CD14-positive monocyte (primary cell): ENCODE data around the gene CDH5. TPM values are rescaled to one million over a fixed set of nuclear protein-coding genes. Genes with fewer than 3 reads are reported as not detected.

Experiments
- DNase-seq, 3 donors: peaks; one replicate each; pipeline ENCODE4 v3.0.0-alpha.2; 2011 to 2022
- H2AFZ ChIP-seq: 2 replicates; pipeline ENCODE4 v1.6.0; 2012; ENCODE audit warnings: mild to moderate bottlenecking, low read depth, low read length, inconsistent platforms; ENCODE audit not compliant: insufficient read depth, poor library complexity, severe bottlenecking
- H3K27ac ChIP-seq, 2 donors: 1 replicate in 1 of 2; 2 replicates in 1 of 2; pipeline ENCODE4 v1.5.1; 2012 to 2013; ENCODE audit warnings: low read length in 2 of 2, control low read depth in 1 of 2, inconsistent platforms in 1 of 2, low read depth in 1 of 2, mild to moderate bottlenecking in 1 of 2
- H3K27me3 ChIP-seq, 2 donors: one replicate each; pipeline versions ENCODE4 v1.6.0 to v1.6.1; 2011 to 2013; ENCODE audit warnings: low read length in 2 of 2; ENCODE audit not compliant: control insufficient read depth in 2 of 2, insufficient read depth in 2 of 2
- H3K36me3 ChIP-seq, 2 donors: replicated peaks in 1 of 2; 1 replicate in 1 of 2; 2 replicates in 1 of 2; pipeline versions ENCODE4 v1.5.1 to v1.6.1; 2012 to 2013; ENCODE audit warnings: low read length in 2 of 2, control low read depth in 1 of 2, inconsistent platforms in 1 of 2, mild to moderate bottlenecking in 1 of 2; ENCODE audit not compliant: insufficient read depth in 2 of 2, control insufficient read depth in 1 of 2
- H3K4me1 ChIP-seq, 2 donors: 1 replicate in 1 of 2; 2 replicates in 1 of 2; pipeline versions ENCODE4 v1.5.1 to v1.6.1; 2012 to 2013; ENCODE audit warnings: low read length in 2 of 2, control low read depth in 1 of 2, inconsistent platforms in 1 of 2, mild to moderate bottlenecking in 1 of 2, moderate library complexity in 1 of 2; ENCODE audit not compliant: insufficient read depth in 2 of 2, control insufficient read depth in 1 of 2
- H3K4me2 ChIP-seq: replicated peaks from 2 replicates; pipeline ENCODE3; 2012; ENCODE audit warnings: low read length, moderate library complexity, mild to moderate bottlenecking; ENCODE audit not compliant: poor library complexity, severe bottlenecking; ENCODE audit errors: extremely low read depth
- H3K4me3 ChIP-seq, 3 experiments: fragments of 200-600 bp in 1 of 3; sonication (generic) in 1 of 3; replicated peaks in 1 of 3; 1 replicate in 2 of 3; 2 replicates in 1 of 3; pipeline ENCODE4 v1.5.1; 2011 to 2013; ENCODE audit warnings: low read length in 3 of 3, mild to moderate bottlenecking in 3 of 3, control low read depth in 2 of 3, low read depth in 2 of 3, inconsistent platforms in 1 of 3, moderate library complexity in 1 of 3
- H3K79me2 ChIP-seq: 2 replicates; pipeline ENCODE4 v1.6.0; 2012; ENCODE audit warnings: mild to moderate bottlenecking, control low read depth, inconsistent platforms, low read length, moderate library complexity; ENCODE audit not compliant: insufficient read depth
- H3K9ac ChIP-seq: 2 replicates; pipeline ENCODE4 v1.6.0; 2017; ENCODE audit warnings: low read length, mild to moderate bottlenecking; ENCODE audit not compliant: insufficient read depth, poor library complexity, severe bottlenecking
- H3K9me3 ChIP-seq, 2 donors: replicated peaks in 1 of 2; 1 replicate in 1 of 2; 2 replicates in 1 of 2; pipeline versions ENCODE4 v1.5.1 to v1.6.1; 2012 to 2013; ENCODE audit warnings: low read length in 2 of 2, control low read depth in 1 of 2; ENCODE audit not compliant: control insufficient read depth in 1 of 2, insufficient read depth in 1 of 2
- H4K20me1 ChIP-seq: 2 replicates; pipeline ENCODE4 v1.6.0; 2012; ENCODE audit warnings: mild to moderate bottlenecking, low read length, control low read depth, moderate library complexity; ENCODE audit not compliant: insufficient read depth
- H3K27ac Mint-ChIP-seq, 7 donors: one replicate each; pipeline ENCODE4 v1.8.0; 2020; ENCODE audit warnings: mild to moderate bottlenecking in 7 of 7, mixed read lengths in 7 of 7, moderate library complexity in 6 of 7, inconsistent platforms in 2 of 7
- H3K27me3 Mint-ChIP-seq, 3 donors: one replicate each; pipeline ENCODE4 v1.8.0; 2021 to 2022; ENCODE audit warnings: low read depth in 3 of 3, mild to moderate bottlenecking in 3 of 3, mixed read lengths in 3 of 3, moderate library complexity in 3 of 3, inconsistent platforms in 1 of 3
- H3K36me3 Mint-ChIP-seq, 2 donors: one replicate each; pipeline ENCODE4 v1.8.0; 2020; ENCODE audit warnings: mixed read lengths in 2 of 2, inconsistent platforms in 1 of 2, mild to moderate bottlenecking in 1 of 2
- H3K4me1 Mint-ChIP-seq: one replicate; pipeline ENCODE4 v1.8.0; 2020; ENCODE audit warnings: mild to moderate bottlenecking, mixed read lengths
- H3K4me3 Mint-ChIP-seq, 2 donors: one replicate each; pipeline ENCODE4 v1.8.0; 2020; ENCODE audit warnings: mild to moderate bottlenecking in 2 of 2, mixed read lengths in 2 of 2, moderate library complexity in 1 of 2
- H3K9me3 Mint-ChIP-seq, 7 donors: one replicate each; pipeline ENCODE4 v1.8.0; 2020 to 2022; ENCODE audit warnings: mixed read lengths in 7 of 7, mild to moderate bottlenecking in 6 of 7, moderate library complexity in 6 of 7, inconsistent platforms in 2 of 7
- WGBS: methylation state at CpG from one replicate; pipeline ENCODE4 v1.1.5; 2013; ENCODE audit warnings: missing lambda C conversion rate; ENCODE audit not compliant: insufficient coverage; 5-methylcytosine and 5-hydroxymethylcytosine counted together
- intact Hi-C, 2 donors: fragments of 100-400 bp; cut with micrococcal nuclease; formaldehyde crosslinking; loops; one replicate each; pipeline versions ENCODE4 v1.15.0 to v1.15.1; 2023
- polyA plus RNA-seq, 3 donors: library from polyadenylated mRNA; depleted of rRNA in 1 of 3; unstranded in 2 of 3; stranded (reverse) in 1 of 3; fragments of 300-500 nt in 2 of 3; fragments of >200 nt in 1 of 3; fragmentation: Illumina TruSeq in 2 of 3; gene quantifications; 1 replicate in 2 of 3; 2 replicates in 1 of 3; pipeline ENCODE4 v1.2.3, GENCODE V29; 2012 to 2021
- TF ChIP-seq, protein P1 (sequence below): fragments of 200-600 bp; IDR thresholded peaks from one replicate; pipeline ENCODE4 v1.8.0; 2022; ENCODE audit warnings: antibody characterized with exemption, mild to moderate bottlenecking

The CDH5 gene
- polyA plus RNA-seq, 3 donors = 0.12 to 0.22 TPM; not detected in 1

DNA sequence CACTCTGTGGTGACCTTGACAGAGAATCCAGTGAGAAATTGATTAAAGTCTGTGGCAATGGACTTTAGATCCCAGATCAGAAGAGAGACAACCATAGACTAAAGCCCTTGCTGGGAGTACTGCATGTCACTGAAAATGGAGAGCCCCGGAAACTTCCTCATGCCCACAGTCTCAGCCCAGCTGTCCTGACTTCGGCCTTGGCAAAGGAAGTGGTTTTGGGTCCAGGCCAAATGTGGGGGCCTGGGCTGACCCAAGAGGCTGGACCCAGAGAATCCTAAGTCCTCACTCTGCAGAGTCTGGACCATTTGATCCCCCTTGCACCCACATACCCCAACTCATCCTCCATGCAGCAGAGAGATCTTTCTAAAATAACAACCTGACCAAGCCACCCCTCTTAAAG is 55.9 kb downstream of the CDH5 start:
- Histone ChIP-seq H3K9ac (no peak overlapping the region), H3K4me1 (peaks cover under 1 to 8% of the 10 kb centered on the region in 2 donors), H2AFZ (no peak overlapping the region), H3K9me3 (peaks cover 0 to 6% of the 10 kb centered on the region in 2 donors), H3K27me3 (peaks cover 50 to 63% of the 10 kb centered on the region in 2 donors), H4K20me1 (no peaks in the 10 kb centered on the region), H3K4me3 (no peak overlapping the region), H3K79me2 (no peaks in the 10 kb centered on the region), H3K4me2 (no peak overlapping the region), H3K36me3 (no peaks in the 10 kb centered on the region), H3K27ac (no peak overlapping the region)
- DNase-seq = no peak
- Mint-ChIP-seq H3K36me3 (peaks cover 3% of the 10 kb centered on the region in 2 donors), H3K9me3 (peaks cover 0 to 18% (median 11%) of the 10 kb centered on the region in 7 donors), H3K4me1 (peaks cover 16% of the 10 kb centered on the region), H3K27me3 (peaks cover 52 to 65% (median 61%) of the 10 kb centered on the region in 3 donors), H3K4me3 (peak overlapping the region in 1 of 2 donors; percentile 18), H3K27ac (no peak overlapping the region)
- 45% methylated on average over 2 of the region's 2 CpGs for WGBS
- intact Hi-C loops = no loop called here
- TF ChIP-seq, protein P1, sequence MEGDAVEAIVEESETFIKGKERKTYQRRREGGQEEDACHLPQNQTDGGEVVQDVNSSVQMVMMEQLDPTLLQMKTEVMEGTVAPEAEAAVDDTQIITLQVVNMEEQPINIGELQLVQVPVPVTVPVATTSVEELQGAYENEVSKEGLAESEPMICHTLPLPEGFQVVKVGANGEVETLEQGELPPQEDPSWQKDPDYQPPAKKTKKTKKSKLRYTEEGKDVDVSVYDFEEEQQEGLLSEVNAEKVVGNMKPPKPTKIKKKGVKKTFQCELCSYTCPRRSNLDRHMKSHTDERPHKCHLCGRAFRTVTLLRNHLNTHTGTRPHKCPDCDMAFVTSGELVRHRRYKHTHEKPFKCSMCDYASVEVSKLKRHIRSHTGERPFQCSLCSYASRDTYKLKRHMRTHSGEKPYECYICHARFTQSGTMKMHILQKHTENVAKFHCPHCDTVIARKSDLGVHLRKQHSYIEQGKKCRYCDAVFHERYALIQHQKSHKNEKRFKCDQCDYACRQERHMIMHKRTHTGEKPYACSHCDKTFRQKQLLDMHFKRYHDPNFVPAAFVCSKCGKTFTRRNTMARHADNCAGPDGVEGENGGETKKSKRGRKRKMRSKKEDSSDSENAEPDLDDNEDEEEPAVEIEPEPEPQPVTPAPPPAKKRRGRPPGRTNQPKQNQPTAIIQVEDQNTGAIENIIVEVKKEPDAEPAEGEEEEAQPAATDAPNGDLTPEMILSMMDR = no peak

DNA sequence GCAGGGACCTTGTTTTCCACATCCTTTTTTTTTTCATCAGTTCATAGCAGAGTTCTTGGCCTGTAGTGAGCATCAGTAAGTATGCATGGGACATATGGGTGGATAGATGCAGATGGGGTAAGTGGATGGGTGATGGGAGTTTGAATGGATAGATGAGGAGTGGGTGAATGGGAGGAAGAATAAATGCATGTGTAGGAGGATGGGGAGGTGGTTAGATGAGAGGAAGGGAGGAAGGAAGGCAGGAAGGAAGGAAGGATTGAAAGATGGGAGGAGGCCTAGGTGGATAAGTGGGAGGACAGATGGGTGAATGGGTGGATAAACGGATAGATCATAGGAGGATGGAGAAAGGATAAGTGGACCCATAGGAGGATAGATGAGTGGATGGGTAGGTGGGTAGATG is 56.7 kb downstream of the CDH5 start:
- Histone ChIP-seq H3K27ac (no peak overlapping the region), H3K4me3 (no peak overlapping the region), H4K20me1 (no peaks in the 10 kb centered on the region), H3K4me1 (peaks cover 9 to 14% of the 10 kb centered on the region in 2 donors), H3K9ac (no peak overlapping the region), H3K9me3 (peaks cover 0 to 12% of the 10 kb centered on the region in 2 donors), H3K36me3 (no peaks in the 10 kb centered on the region), H3K27me3 (peaks cover 57 to 71% of the 10 kb centered on the region in 2 donors), H3K4me2 (no peak overlapping the region), H3K79me2 (no peaks in the 10 kb centered on the region), H2AFZ (no peak overlapping the region)
- Mint-ChIP-seq H3K27ac (no peak overlapping the region), H3K36me3 (peaks cover 3% of the 10 kb centered on the region in 2 donors), H3K4me3 (peak overlapping the region in 1 of 2 donors; percentile 27), H3K4me1 (peaks cover 16% of the 10 kb centered on the region), H3K27me3 (peaks cover 60 to 72% (median 69%) of the 10 kb centered on the region in 3 donors), H3K9me3 (peaks cover 0 to 16% (median 14%) of the 10 kb centered on the region in 7 donors)
- intact Hi-C loops = no loop called here
- 86% methylated on average over 1 of the region's 1 CpG for WGBS
- no peak for DNase-seq
- TF ChIP-seq, protein P1 = no peak
